LNCAP (cell line): ENCODE measurements around the gene COL18A1.

ENCODE experiments used
- CTCF ChIP-seq: fragments of 450-650 bp; IDR thresholded peaks from 2 replicates; pipeline ENCODE4 v1.5.1; 2017; ENCODE audit warnings: mild to moderate bottlenecking

Gene COL18A1

GRCh38 chr21:45562402-45562801 is 157.4 kb downstream of the COL18A1 start:
- no peak for TF ChIP-seq CTCF

GRCh38 chr21:45562965-45563364 is 158.0 kb downstream of the COL18A1 start:
- TF ChIP-seq CTCF, result no peak
